GM18508 (cell line): ENCODE data around the gene OGFOD3.
A peak's percentile ranks its signal among the peaks of the same experiment; 100 is the strongest.

Experiments used
- ATAC-seq: cut with Tn5 transposase; IDR thresholded peaks from one replicate; pipeline ENCODE4 v1.9.1; 2021; ENCODE audit warnings: moderate number of reproducible peaks; ENCODE audit not compliant: insufficient read depth, unreplicated experiment

The OGFOD3 gene

GRCh38 chr17:82410014-82410716 is 8.2 kb downstream of the OGFOD3 start:
- no peak for ATAC-seq

- no peak for ATAC-seq
These were observed 9.5 kb downstream of the OGFOD3 start for GRCh38 chr17:82408938-82409318.

DNA sequence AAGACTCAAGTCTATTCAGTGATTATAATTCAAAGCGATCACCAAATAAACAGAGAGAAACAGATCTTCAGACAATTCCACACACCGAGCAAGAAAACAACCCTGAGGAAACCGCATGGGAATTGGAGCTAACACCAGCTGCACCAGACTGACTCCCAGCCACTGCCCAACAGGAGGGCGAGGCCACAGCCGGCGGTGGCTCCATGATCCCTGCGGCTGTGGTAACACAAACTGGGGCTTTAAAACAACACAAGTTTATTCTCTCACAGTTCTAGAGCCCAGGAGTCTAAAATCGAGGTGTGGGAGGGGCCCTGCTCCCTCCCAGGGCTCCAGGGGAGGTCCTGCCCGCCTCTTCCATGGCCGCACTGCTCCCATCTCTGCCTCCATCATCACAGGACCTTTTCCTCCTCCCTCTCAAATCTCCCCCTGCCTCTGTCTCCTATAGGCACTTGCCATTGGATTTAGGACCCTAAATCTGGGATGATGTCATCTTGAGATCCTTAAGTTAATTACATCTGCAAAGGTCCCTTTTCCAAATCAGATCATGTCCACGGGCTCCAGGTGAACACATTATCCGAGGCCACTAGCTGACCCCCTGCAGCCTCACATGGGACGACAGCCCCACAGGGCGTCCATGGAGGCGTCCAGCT is 10.0 kb downstream of the OGFOD3 start:
- ATAC-seq, result no peak

- ATAC-seq, result no peak
These were observed 11.1 kb downstream of the OGFOD3 start for GRCh38 chr17:82407255-82407654.

GRCh38 chr17:82406131-82406671 is 12.2 kb downstream of the OGFOD3 start:
- ATAC-seq, result no peak

GRCh38 chr17:82405051-82405450 is 13.3 kb downstream of the OGFOD3 start:
- ATAC-seq, result no peak

GRCh38 chr17:82403662-82404660 is 14.4 kb downstream of the OGFOD3 start:
- no peak for ATAC-seq

DNA sequence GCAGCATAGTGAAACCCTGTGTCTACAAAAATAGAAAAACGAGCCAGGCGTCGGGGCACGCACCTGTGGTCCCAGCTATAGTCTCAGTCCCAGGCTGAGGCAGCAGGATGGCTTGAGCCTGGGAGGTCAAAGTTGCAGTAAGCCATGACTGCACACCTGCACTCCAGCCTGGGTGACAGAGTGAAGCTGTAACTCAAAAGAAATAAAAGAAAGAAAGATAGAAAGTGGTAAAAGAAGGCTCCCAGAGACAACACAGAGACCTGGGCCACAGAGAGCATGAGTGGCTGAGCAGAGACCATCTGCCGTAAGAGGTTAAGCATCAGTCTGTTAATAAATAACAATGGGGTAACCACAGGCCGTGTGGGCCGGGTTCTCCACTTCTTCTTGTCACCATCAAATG is 15.5 kb downstream of the OGFOD3 start:
- ATAC-seq, result peak; percentile 58

- no peak for ATAC-seq
These were observed 17.6 kb downstream of the OGFOD3 start for GRCh38 chr17:82400830-82401229.

DNA sequence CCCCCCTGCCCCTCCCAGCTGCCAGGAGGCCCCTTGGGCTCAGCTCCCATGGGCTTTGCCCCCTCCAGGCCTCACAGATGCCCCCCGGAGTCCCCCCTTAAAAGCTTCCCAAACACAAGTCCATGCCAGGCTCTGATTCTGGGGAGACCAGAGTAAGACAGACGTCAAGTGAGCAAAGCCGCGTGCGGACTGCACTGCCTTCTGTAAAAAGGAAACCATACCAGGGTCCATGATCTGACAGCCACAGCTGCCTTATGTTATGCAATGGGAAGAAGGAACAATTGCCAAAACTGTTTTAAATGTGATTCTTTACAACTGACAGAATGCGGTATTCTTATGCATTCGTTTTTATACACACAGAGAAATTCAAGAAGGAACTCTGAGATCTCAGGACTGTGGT is 18.2 kb downstream of the OGFOD3 start:
- no peak for ATAC-seq

DNA sequence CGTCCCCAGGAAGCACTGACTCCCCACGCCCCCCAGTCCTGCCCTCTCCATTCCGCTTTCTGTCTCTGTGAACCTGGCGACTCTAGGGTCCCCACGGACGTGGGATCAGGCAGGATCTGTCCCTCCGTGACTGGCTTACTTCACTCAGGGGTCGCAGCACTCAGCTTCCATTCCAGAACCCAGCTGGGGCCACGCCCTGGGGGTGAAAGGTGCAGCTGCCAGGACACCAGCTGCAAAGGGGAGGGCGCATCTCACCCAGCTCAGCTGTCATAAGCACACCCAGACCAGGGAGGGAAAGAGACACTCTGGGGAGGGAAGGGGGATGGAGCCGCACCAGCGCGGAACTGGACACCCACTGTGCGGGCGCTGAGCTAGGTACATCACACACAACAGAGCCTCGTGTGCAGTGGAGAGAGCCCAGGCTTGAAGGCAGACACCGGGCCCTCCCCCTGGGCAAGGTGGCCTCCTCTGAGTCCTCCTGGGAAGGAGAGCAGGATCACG is 18.7 kb downstream of the OGFOD3 start:
- no peak for ATAC-seq

DNA sequence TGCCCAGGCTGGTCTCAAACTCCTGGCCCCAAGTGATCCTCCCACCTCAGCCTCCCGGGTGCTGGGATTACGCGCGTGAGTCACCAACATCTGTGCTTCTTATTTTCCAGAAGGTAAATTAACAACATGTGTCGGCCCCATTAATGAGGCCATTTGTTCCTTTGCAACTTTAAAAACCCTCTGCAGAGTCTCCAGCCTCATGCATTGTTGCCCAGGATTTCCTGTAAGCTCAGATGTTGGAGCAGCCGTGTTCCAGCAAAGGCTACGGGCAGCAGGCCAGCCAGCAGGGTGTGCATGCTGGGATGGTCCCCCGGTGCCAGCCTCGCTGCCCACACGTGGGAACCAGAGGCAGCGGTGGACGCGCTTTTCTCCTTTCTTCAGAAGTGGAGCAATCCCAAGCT is 19.3 kb downstream of the OGFOD3 start:
- no peak for ATAC-seq

DNA sequence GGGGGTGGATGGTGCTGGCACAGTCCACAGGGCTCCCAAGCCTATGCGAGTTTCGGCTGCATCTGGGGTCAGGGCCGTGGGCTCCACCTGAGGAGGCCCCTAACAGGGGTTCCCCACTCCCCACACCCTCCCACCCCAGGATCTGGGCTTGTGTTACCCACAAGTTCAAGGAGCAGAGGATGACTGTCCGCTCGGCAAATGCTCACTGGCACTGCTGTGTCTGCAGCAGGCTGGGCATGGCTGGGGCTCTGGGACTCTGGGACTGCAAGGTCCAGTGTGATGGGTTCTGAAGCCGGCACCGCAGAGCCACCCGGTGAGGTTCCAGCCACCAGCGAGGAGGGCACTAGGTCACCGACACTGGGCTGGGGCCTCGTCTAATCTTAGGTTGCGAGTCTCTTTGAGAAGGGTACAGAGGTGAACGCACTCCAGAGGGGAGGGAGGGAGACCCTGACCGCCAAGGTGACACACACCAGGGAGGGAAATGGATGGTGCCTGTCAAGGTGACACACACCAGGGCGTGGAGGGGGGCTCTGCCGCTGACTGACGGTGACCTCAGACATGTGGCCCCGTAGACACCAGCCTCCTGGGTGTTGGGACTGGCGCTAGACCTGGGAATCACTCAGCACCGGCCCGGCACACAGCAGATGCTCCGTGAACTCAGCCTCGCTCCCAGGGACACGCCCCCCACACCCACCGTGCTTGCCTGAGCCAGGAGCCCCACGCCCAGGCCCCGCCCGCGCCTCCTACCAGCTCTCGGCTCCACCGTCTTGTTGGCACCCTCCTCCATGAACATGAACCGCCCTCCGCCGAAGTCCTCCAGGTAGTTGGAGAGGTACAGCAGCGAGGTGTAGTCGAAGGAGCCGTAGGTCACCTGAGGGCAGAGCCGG is 20.7 kb downstream of the OGFOD3 start:
- ATAC-seq, result no peak

DNA sequence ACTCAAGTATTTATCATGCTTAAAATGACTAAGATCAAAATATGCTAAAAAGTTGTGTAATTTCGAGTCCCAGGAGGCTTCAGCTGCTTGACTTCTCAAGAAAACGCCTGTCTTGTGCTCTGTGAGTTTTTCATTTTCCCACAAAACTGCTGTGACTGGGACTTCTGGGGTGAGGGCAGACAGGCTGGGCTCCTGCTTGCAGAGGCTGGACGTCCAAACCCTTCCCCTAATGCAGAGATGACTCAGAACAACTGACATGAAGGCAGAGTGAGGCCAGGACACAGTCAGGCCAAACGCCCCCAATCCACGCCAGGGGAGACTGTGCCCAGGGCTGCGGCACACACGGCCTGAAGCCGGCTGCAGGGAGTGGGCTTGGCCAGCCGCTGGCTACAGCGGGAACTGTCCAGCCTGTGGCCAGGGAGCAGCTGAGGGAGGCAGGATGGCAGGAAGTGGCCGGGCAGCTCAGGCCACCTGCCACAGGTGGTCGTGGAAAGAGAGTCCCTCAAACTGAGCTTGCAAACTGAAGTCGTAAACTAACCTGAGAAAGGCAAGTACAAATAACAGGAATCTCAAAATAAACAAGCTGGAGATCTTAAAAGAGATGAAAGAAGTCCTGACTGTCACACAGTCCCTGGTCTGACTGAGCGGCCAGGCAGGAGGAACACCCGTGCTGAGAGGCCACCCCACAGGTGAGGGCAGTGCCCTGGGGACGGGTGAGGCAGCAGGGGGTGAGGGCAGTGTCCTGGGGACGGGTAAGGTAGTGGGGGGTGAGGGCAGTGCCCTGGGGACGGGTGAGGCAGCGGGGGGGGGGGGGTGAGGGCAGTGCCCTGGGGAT is 21.6 kb downstream of the OGFOD3 start:
- ATAC-seq, result no peak

DNA sequence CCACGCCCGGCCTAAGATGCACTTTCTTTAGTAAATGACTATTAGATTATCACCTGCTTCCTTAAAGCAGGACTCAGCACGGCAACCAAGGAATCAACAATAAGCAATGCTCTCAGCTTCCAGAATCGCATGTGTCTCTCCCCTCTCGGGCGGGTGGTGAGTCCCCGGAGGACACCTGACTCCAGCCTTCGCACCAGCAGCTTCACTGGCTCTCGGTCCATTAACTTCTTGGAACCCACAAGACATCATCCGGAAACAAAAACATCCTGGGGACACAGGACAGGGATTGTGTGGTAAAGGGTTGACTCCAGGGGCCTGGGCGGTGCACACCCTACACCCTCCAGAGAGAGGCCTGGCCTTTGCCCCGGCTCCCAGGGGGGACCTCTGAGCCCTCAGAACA is 24.1 kb downstream of the OGFOD3 start:
- ATAC-seq, result no peak

DNA sequence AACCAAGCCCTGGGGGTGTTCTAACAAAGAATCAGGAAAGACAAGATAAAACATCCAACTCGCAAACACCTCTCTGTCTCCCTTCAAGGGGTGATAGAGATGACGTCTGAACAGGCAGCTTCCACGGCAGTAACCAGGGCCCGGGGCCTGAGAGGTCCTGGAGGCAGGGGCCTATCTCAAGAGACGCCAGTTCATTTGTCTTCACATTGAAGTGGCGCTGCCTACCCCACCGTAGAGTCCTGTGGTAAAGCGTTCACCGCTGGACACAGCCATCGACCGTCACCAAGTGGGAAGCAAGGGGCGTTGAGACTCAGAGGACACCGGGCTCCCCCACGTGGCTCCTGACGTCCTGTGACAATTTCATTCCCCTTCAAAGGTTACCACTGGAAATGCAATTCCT is 25.4 kb downstream of the OGFOD3 start:
- no peak for ATAC-seq

DNA sequence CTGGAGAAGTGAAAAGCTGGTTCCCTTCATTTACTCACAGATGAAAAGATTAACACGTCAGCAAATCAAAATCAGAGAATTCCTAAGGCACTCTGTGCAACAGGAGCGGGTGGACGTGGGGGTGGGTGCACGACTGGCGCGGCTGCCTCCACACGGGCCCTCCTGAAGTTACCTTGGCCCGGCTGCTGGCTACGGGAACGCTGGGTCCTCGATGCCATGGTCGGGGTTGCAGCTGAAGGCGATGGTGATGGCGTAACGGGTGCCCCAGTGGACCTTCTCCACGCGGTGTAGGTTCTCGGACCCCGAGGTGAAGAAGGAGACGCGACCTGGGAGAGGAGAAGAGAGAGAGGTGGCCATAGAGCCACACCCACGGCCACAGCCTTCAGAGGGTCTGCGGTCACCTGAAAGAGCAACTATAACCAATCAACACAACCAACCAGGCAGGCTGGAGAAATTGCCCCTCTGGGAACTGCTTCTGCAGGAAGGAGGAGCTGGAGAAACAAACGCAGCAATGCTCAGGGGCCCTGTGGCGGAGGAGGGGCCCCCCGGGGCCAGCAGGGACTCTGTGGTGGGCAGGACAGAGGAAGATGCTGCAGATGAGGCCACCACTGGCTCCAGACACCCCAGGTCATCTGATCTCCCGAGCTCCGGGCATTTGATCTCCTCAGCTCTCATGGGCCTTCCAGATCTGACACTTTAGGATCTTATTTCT is 26.0 kb downstream of the OGFOD3 start:
- ATAC-seq, result no peak

DNA sequence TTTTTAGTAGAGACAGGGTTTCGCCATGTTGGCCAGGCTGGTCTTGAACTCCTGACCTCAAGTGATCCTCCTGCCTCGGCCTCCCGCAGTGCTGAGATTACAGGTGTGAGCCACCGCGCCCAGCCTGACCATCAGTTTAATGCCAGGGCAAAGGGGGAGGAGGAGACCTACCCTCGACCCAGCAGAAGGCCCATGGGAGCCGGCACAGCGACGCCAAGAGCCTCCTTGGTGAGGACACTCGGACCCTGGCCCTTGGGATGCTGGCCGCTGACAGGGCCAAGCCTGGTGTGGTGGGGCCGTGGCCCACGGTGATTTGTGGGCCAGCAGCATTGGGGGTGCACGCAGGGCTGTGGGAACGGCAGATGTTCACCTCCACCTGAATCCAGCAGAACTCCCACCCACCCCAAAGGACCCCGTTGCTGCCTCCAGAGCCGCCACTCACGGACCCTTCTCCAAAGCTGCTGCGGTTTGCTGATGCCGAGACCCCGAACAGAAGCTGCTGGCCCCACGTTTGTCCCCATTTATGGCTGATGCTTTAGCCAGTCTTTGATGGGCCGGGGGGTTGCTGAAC is 26.8 kb downstream of the OGFOD3 start:
- no peak for ATAC-seq
